SK-N-MC (cell line): ENCODE measurements around the gene SLC34A3.

Experiments
- EZH2 ChIP-seq: fragments of 200-600 bp; sonication (generic); IDR thresholded peaks from one replicate; pipeline ENCODE4 v1.6.1; 2017; ENCODE audit warnings: antibody characterized with exemption
- POLR2AphosphoS5 ChIP-seq: IDR thresholded peaks from 2 replicates; pipeline ENCODE4 v1.6.1; 2012; ENCODE audit warnings: mild to moderate bottlenecking, low read depth, low read length, borderline replicate concordance

DNA sequence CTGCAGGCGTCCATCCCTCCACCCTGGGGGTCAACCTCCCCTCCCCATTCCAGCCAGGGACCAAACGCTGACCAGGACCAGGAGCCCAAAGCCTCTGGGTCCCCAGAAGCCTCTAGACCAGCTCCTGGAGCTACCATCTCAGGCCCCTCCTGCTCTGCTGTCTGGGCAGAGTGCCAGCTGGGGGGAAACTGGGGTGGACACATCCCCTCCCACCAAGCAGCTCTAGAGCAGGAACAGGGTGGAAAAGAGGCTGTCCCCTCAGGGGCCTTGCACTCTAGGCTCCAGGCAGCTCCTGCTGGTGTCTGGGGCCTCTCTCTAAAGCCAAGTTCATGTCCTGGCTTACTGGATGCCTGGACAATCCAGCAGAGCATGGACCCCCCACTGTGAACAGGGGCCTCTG lies 37.8 kb upstream of the SLC34A3 start:
- TF ChIP-seq POLR2AphosphoS5 (no peak), EZH2 (no peak)
